B cell (primary cell): ENCODE data around the gene FRMD4B. TPM values are rescaled to one million over a fixed set of nuclear protein-coding genes. Genes with fewer than 3 reads are reported as not detected.
A peak's percentile ranks its signal among the peaks of the same experiment; 100 is the strongest.

Source experiments
- ATAC-seq: fragments of 200-7000 bp; cut with Tn5 transposase; one replicate; pipeline ENCODE4 v1.10.0; 2021; ENCODE audit warnings: low read depth, mild to moderate bottlenecking, moderate number of reproducible peaks, moderate library complexity
- CTCF ChIA-PET: fragments of 350-600 bp; sonication (Branson Sonifier 250); formaldehyde crosslinking; loops from one replicate; lab custom pipeline; 2021; ENCODE audit warnings: antibody characterized with exemption, inconsistent platforms; lab: Charles Lee
- POLR2A ChIA-PET: fragments of 350-600 bp; sonication (Branson Sonifier 250); formaldehyde crosslinking; loops from one replicate; lab custom pipeline; 2021; ENCODE audit warnings: antibody characterized with exemption; lab: Charles Lee
- DNase-seq: peaks from one replicate; pipeline ENCODE4 v3.0.0; 2013
- H2AFZ ChIP-seq: 2 replicates; pipeline ENCODE4 v1.6.1; 2012; ENCODE audit warnings: mild to moderate bottlenecking, low read depth, low read length; ENCODE audit not compliant: insufficient read depth, poor library complexity, severe bottlenecking
- H3K27ac ChIP-seq, 2 donors: 1 replicate in 1 of 2; 2 replicates in 1 of 2; pipeline ENCODE4 v1.5.1; 2012 to 2013; ENCODE audit warnings: low read length in 2 of 2, mild to moderate bottlenecking in 2 of 2, moderate library complexity in 1 of 2
- H3K27me3 ChIP-seq, 4 experiments: fragments of 200-600 bp in 1 of 4; sonication (generic) in 1 of 4; replicated peaks in 1 of 4; 1 replicate in 2 of 4; 2 replicates in 2 of 4; pipeline versions ENCODE4 v1.6.1 to v1.7.0; 2013 to 2016; ENCODE audit warnings: low read length in 3 of 4, mild to moderate bottlenecking in 2 of 4, mixed read lengths in 1 of 4, moderate library complexity in 1 of 4; ENCODE audit not compliant: insufficient read depth in 4 of 4, control insufficient read depth in 3 of 4; ENCODE audit errors: control extremely low read depth in 1 of 4
- H3K36me3 ChIP-seq, 2 experiments: replicated peaks in 1 of 2; 1 replicate in 1 of 2; 2 replicates in 1 of 2; pipeline versions ENCODE4 v1.6.1 to v1.7.1; 2013; ENCODE audit warnings: low read length in 1 of 2; ENCODE audit not compliant: insufficient read depth in 2 of 2, control insufficient read depth in 1 of 2; ENCODE audit errors: control extremely low read depth in 1 of 2, extremely low read depth in 1 of 2
- H3K4me1 ChIP-seq, 2 donors: fragments of 200-600 bp in 1 of 2; sonication (generic) in 1 of 2; 1 replicate in 1 of 2; 2 replicates in 1 of 2; pipeline versions ENCODE4 v1.5.1 to v1.6.1; 2013 to 2017; ENCODE audit warnings: low read length in 2 of 2; ENCODE audit not compliant: control insufficient read depth in 2 of 2, insufficient read depth in 2 of 2
- H3K4me2 ChIP-seq: replicated peaks from 2 replicates; pipeline ENCODE3; 2012; ENCODE audit warnings: mild to moderate bottlenecking, low read depth, low read length; ENCODE audit not compliant: poor library complexity, severe bottlenecking
- H3K4me3 ChIP-seq, 5 experiments: fragments of 200-600 bp in 1 of 5; sonication (generic) in 1 of 5; 1 replicate in 3 of 5; 2 replicates in 2 of 5; pipeline versions ENCODE4 v1.5.1 to v1.7.0; 2011 to 2016; ENCODE audit warnings: low read length in 4 of 5, mild to moderate bottlenecking in 4 of 5, low read depth in 2 of 5, control low read depth in 1 of 5, moderate library complexity in 1 of 5; ENCODE audit not compliant: insufficient read depth in 1 of 5; ENCODE audit errors: control extremely low read depth in 1 of 5, extremely low read depth in 1 of 5
- H3K79me2 ChIP-seq: fragments of 200-600 bp; sonication (generic); one replicate; pipeline ENCODE4 v1.6.0; 2016; ENCODE audit warnings: low read length; ENCODE audit not compliant: control insufficient read depth, insufficient read depth
- H3K9ac ChIP-seq: fragments of 200-600 bp; sonication (generic); 2 replicates; pipeline ENCODE4 v1.6.1; 2017; ENCODE audit warnings: mild to moderate bottlenecking, low read length, moderate library complexity
- H3K9me3 ChIP-seq, 3 donors: one replicate each; pipeline versions ENCODE4 v1.6.1 to v1.7.1; 2013; ENCODE audit warnings: low read length in 2 of 3; ENCODE audit not compliant: control insufficient read depth in 2 of 3, insufficient read depth in 1 of 3; ENCODE audit errors: control extremely low read depth in 1 of 3
- H4K20me1 ChIP-seq: 2 replicates; pipeline ENCODE4 v1.6.0; 2012; ENCODE audit warnings: mild to moderate bottlenecking, low read length; ENCODE audit not compliant: insufficient read depth, control insufficient read depth, poor library complexity, severe bottlenecking
- H3K27ac Mint-ChIP-seq: one replicate; pipeline ENCODE4 v1.8.0; 2021; ENCODE audit warnings: mixed read lengths
- H3K27me3 Mint-ChIP-seq: one replicate; pipeline ENCODE4 v1.8.0; 2021; ENCODE audit warnings: mixed read lengths
- H3K4me1 Mint-ChIP-seq: one replicate; pipeline ENCODE4 v1.8.0; 2021; ENCODE audit warnings: mixed read lengths
- H3K4me3 Mint-ChIP-seq: one replicate; pipeline ENCODE4 v1.8.0; 2021; ENCODE audit warnings: mixed read lengths
- H3K9me3 Mint-ChIP-seq: one replicate; pipeline ENCODE4 v1.8.0; 2022; ENCODE audit warnings: mixed read lengths; ENCODE audit not compliant: insufficient read depth
- EZH2 ChIP-seq: IDR thresholded peaks from 2 replicates; pipeline ENCODE4 v1.6.1; 2012; ENCODE audit warnings: borderline replicate concordance, low read depth, mild to moderate bottlenecking, moderate library complexity, low read length; ENCODE audit not compliant: insufficient read depth, poor library complexity, severe bottlenecking
- WGBS: methylation state at CpG from one replicate; pipeline ENCODE4 v1.1.5; 2013; ENCODE audit warnings: missing lambda C conversion rate; ENCODE audit not compliant: insufficient coverage; 5-methylcytosine and 5-hydroxymethylcytosine counted together
- intact Hi-C: fragments of 100-400 bp; cut with micrococcal nuclease; formaldehyde crosslinking; loops from one replicate; pipeline ENCODE4 v1.10.0; 2022
- polyA plus RNA-seq: library from polyadenylated mRNA; depleted of rRNA; stranded (reverse); fragments of >200 nt; gene quantifications from 2 replicates; pipeline ENCODE4 v1.2.3, GENCODE V29; 2012
- total RNA-seq, 2 donors: library from RNA; stranded (reverse); fragments of 120-200 nt in 1 of 2; gene quantifications; 1 replicate in 1 of 2; 2 replicates in 1 of 2; pipeline versions ENCODE4 v1.2.3 to v1.2.4, GENCODE V29; 2013 to 2022
- TF ChIP-seq, protein P1 (sequence below): fragments of 200-600 bp; IDR thresholded peaks from one replicate; pipeline ENCODE4 v1.8.0; 2022; ENCODE audit warnings: antibody characterized with exemption, mild to moderate bottlenecking

The FRMD4B gene
- total and polyA plus RNA-seq, 2 donors (not counting 1 experiment from before 2014, with no cell fraction given) = 0.06 to 0.20 TPM

GRCh38 chr3:69321301-69322157 lies 64.4 kb downstream of the FRMD4B start:
- Mint-ChIP-seq H3K9me3 (no peaks in the 10 kb centered on the region), H3K27ac (peak overlapping the region; percentile 15), H3K4me1 (peaks cover 26% of the 10 kb centered on the region), H3K4me3 (no peak overlapping the region), H3K27me3 (no peaks in the 10 kb centered on the region)
- H4K20me1 ChIP-seq = no peaks in the 10 kb centered on the region
- H3K4me2 ChIP-seq = no peak overlapping the region
- no peak overlapping the region for H3K9ac ChIP-seq
- intact Hi-C loops = loop anchor here (5.0 kb wide), 1 partner anchor 159 kb away; no protein-coding TSS in a partner anchor
- H3K27me3 ChIP-seq = no peaks in the 10 kb centered on the region
- peaks cover 16 to 21% of the 10 kb centered on the region in 2 donors for H3K4me1 ChIP-seq
- H3K79me2 ChIP-seq = no peaks in the 10 kb centered on the region
- ATAC-seq (no peak), DNase-seq (no peak)
- H3K36me3 ChIP-seq = no peaks in the 10 kb centered on the region
- ChIA-PET CTCF (interaction anchor here (0.6 to 1.7 kb wide), 5 partner anchors 11 to 103 kb away, joined by 3 to 6 read pairs (median 3); no protein-coding TSS in a partner anchor), POLR2A (interaction anchor here (0.7 kb wide), 1 partner anchor 1793 kb away, joined by 5 read pairs; no protein-coding TSS in a partner anchor)
- TF ChIP-seq, protein P1, sequence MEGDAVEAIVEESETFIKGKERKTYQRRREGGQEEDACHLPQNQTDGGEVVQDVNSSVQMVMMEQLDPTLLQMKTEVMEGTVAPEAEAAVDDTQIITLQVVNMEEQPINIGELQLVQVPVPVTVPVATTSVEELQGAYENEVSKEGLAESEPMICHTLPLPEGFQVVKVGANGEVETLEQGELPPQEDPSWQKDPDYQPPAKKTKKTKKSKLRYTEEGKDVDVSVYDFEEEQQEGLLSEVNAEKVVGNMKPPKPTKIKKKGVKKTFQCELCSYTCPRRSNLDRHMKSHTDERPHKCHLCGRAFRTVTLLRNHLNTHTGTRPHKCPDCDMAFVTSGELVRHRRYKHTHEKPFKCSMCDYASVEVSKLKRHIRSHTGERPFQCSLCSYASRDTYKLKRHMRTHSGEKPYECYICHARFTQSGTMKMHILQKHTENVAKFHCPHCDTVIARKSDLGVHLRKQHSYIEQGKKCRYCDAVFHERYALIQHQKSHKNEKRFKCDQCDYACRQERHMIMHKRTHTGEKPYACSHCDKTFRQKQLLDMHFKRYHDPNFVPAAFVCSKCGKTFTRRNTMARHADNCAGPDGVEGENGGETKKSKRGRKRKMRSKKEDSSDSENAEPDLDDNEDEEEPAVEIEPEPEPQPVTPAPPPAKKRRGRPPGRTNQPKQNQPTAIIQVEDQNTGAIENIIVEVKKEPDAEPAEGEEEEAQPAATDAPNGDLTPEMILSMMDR = no peak
- TF ChIP-seq EZH2 = no peak
- H3K4me3 ChIP-seq = no peak overlapping the region
- peak overlapping the region; percentile 22 for H2AFZ ChIP-seq
- WGBS = 96% methylated on average over 6 of the region's 9 CpGs
- H3K9me3 ChIP-seq = no peaks in the 10 kb centered on the region
- no peak overlapping the region for H3K27ac ChIP-seq

- no peaks in the 10 kb centered on the region for H3K79me2 ChIP-seq
- H2AFZ ChIP-seq = peak overlapping the region; percentile 22
- H3K9ac ChIP-seq = no peak overlapping the region
- no peak for TF ChIP-seq EZH2
- TF ChIP-seq, protein P1 = no peak
- peaks cover 20% of the 10 kb centered on the region for H3K4me1 Mint-ChIP-seq
- H3K4me2 ChIP-seq = no peak overlapping the region
- H4K20me1 ChIP-seq = no peaks in the 10 kb centered on the region
- ChIA-PET POLR2A (no interaction called here), CTCF (interaction anchor here (0.6 to 1.7 kb wide), 3 partner anchors 11 to 103 kb away, joined by 3 to 5 read pairs (median 3); no protein-coding TSS in a partner anchor)
- H3K4me3 ChIP-seq = no peak overlapping the region
- no peaks in the 10 kb centered on the region for H3K27me3 Mint-ChIP-seq
- H3K27ac ChIP-seq = no peak overlapping the region
- no peaks in the 10 kb centered on the region for H3K9me3 Mint-ChIP-seq
- no peak overlapping the region for H3K27ac Mint-ChIP-seq
- no peak overlapping the region for H3K4me3 Mint-ChIP-seq
- peaks cover 13 to 16% of the 10 kb centered on the region in 2 donors for H3K4me1 ChIP-seq
- 33% methylated on average over 1 of the region's 4 CpGs for WGBS
- no peaks in the 10 kb centered on the region for H3K27me3 ChIP-seq
- H3K9me3 ChIP-seq = no peaks in the 10 kb centered on the region
- no peak for ATAC-seq
- no peaks in the 10 kb centered on the region for H3K36me3 ChIP-seq
- no peak for DNase-seq
- intact Hi-C loops = loop anchor here (5.0 kb wide), 1 partner anchor 159 kb away; no protein-coding TSS in a partner anchor
These were observed 65.0 kb downstream of the FRMD4B start for GRCh38 chr3:69320871-69321271.
